Activated CD8-positive, alpha-beta memory T cell treated with anti-CD3 and anti-CD28 coated beads for 36 hours (primary cell): ENCODE results near the gene COA1. TPM values are rescaled to one million over a fixed set of nuclear protein-coding genes. Genes with fewer than 3 reads are reported as not detected.

ENCODE experiments used
- CTCF ChIA-PET: fragments of 350-600 bp; sonication (Branson Sonifier 250); formaldehyde crosslinking; loops from one replicate; lab custom pipeline; 2021; ENCODE audit warnings: antibody characterized with exemption; lab: Charles Lee
- POLR2A ChIA-PET: fragments of 350-600 bp; sonication (Branson Sonifier 250); formaldehyde crosslinking; loops from one replicate; lab custom pipeline; 2021; ENCODE audit warnings: antibody characterized with exemption; lab: Charles Lee
- total RNA-seq, 2 experiments: library from RNA; stranded (reverse); gene quantifications; one replicate each; pipeline ENCODE4 v1.2.3, GENCODE V29; 2021

Gene COA1
- total RNA-seq, 2 experiments from 2014 or later: 82.9 to 85.6 TPM

GRCh38 chr7:43650457-43651052, 78.8 kb downstream of the COA1 start:
- ChIA-PET POLR2A (interaction anchor here (0.7 to 1.9 kb wide), 8 partner anchors 9 to 68 kb away, joined by 3 to 14 read pairs (median 4); partner anchors contain the start of gene STK17A), CTCF (interaction anchor here (1.5 to 7.1 kb wide), 3 partner anchors 30 to 67 kb away, joined by 5 to 63 read pairs (median 33); partner anchors contain the start of gene STK17A)

- CTCF ChIA-PET: interaction anchor here (1.5 to 7.1 kb wide), 4 partner anchors 10 to 67 kb away, joined by 5 to 63 read pairs (median 22); partner anchors contain the start of gene STK17A
- POLR2A ChIA-PET: interaction anchor here (0.6 to 1.9 kb wide), 8 partner anchors 9 to 67 kb away, joined by 3 to 14 read pairs (median 5); partner anchors contain the start of gene STK17A
Observed at GRCh38 chr7:43649755-43650274, 79.5 kb downstream of the COA1 start.

- CTCF ChIA-PET: interaction anchor here (0.6 to 7.1 kb wide), 14 partner anchors 9 to 66 kb away, joined by 3 to 63 read pairs (median 4); partner anchors contain the start of gene STK17A
- POLR2A ChIA-PET: interaction anchor here (0.7 to 1.8 kb wide), 13 partner anchors 10 to 77 kb away, joined by 3 to 15 read pairs (median 4); partner anchors contain the start of gene STK17A
Observed at GRCh38 chr7:43648473-43649406, 80.6 kb downstream of the COA1 start.

GRCh38 chr7:43647673-43648472, 81.5 kb downstream of the COA1 start:
- ChIA-PET CTCF (interaction anchor here (0.8 to 7.1 kb wide), 12 partner anchors 8 to 65 kb away, joined by 3 to 63 read pairs (median 4); partner anchors contain the start of gene STK17A), POLR2A (interaction anchor here (0.7 to 1.9 kb wide), 12 partner anchors 9 to 76 kb away, joined by 3 to 15 read pairs (median 4); partner anchors contain the start of gene STK17A)

GRCh38 chr7:43647339-43647672, 82.0 kb downstream of the COA1 start:
- CTCF ChIA-PET: interaction anchor here (0.8 to 7.1 kb wide), 9 partner anchors 8 to 64 kb away, joined by 3 to 63 read pairs (median 4); partner anchors contain the start of gene STK17A
- POLR2A ChIA-PET: interaction anchor here (0.9 to 1.9 kb wide), 5 partner anchors 8 to 64 kb away, joined by 4 to 11 read pairs (median 4); partner anchors contain the start of gene STK17A

GRCh38 chr7:43646603-43647338, 82.6 kb downstream of the COA1 start:
- POLR2A ChIA-PET: interaction anchor here (1.9 kb wide), 1 partner anchor 64 kb away, joined by 7 read pairs; the partner anchor contains the start of gene STK17A
- CTCF ChIA-PET: interaction anchor here (1.3 to 7.1 kb wide), 4 partner anchors 42 to 64 kb away, joined by 4 to 63 read pairs (median 18); partner anchors contain the start of gene STK17A

GRCh38 chr7:43645699-43646226, 83.6 kb downstream of the COA1 start:
- CTCF ChIA-PET: interaction anchor here (1.3 to 7.1 kb wide), 4 partner anchors 43 to 84 kb away, joined by 4 to 63 read pairs (median 19); partner anchors contain the start of genes COA1 and STK17A
- POLR2A ChIA-PET: interaction anchor here (0.8 to 1.9 kb wide), 2 partner anchors 63 kb away, joined by 3 to 7 read pairs; partner anchors contain the start of gene STK17A

- ChIA-PET CTCF (interaction anchor here (1.9 kb wide), 1 partner anchor 61 kb away, joined by 11 read pairs; the partner anchor contains the start of gene STK17A), POLR2A (no interaction called here)
Observed at GRCh38 chr7:43643846-43644245, 85.5 kb downstream of the COA1 start.

GRCh38 chr7:43642897-43643630, 86.3 kb downstream of the COA1 start:
- ChIA-PET CTCF (interaction anchor here (1.9 kb wide), 1 partner anchor 60 kb away, joined by 11 read pairs; the partner anchor contains the start of gene STK17A), POLR2A (interaction anchor here (0.8 kb wide), 1 partner anchor 60 kb away, joined by 3 read pairs; the partner anchor contains the start of gene STK17A)

- ChIA-PET CTCF (interaction anchor here (1.3 to 2.5 kb wide), 3 partner anchors 8 to 59 kb away, joined by 4 to 12 read pairs (median 11); partner anchors contain the start of gene STK17A), POLR2A (interaction anchor here (1.1 to 1.2 kb wide), 2 partner anchors 9 to 58 kb away, joined by 3 read pairs; partner anchors contain the start of gene STK17A)
Observed at GRCh38 chr7:43640679-43641078, 88.6 kb downstream of the COA1 start.

GRCh38 chr7:43639858-43640491, 89.3 kb downstream of the COA1 start:
- ChIA-PET CTCF (interaction anchor here (1.3 to 2.5 kb wide), 3 partner anchors 9 to 60 kb away, joined by 4 to 12 read pairs (median 11); partner anchors contain the start of gene STK17A), POLR2A (interaction anchor here (1.1 to 1.5 kb wide), 3 partner anchors 8 to 57 kb away, joined by 3 to 4 read pairs (median 3); partner anchors contain the start of gene STK17A)

GRCh38 chr7:43637114-43637806, 92.1 kb downstream of the COA1 start:
- ChIA-PET CTCF (interaction anchor here (1.0 to 1.8 kb wide), 3 partner anchors 11 to 55 kb away, joined by 4 to 6 read pairs (median 6); partner anchors contain the start of gene STK17A), POLR2A (interaction anchor here (1.2 kb wide), 1 partner anchor 55 kb away, joined by 3 read pairs; the partner anchor contains the start of gene STK17A)

- CTCF ChIA-PET: interaction anchor here (1.8 kb wide), 1 partner anchor 53 kb away, joined by 6 read pairs; the partner anchor contains the start of gene STK17A
- POLR2A ChIA-PET: no interaction called here
Observed at GRCh38 chr7:43636093-43636492, 93.2 kb downstream of the COA1 start.

- ChIA-PET CTCF (interaction anchor here (1.2 to 1.8 kb wide), 2 partner anchors 49 to 51 kb away, joined by 4 to 5 read pairs; partner anchors contain the start of gene STK17A), POLR2A (no interaction called here)
Observed at GRCh38 chr7:43634384-43634783, 94.9 kb downstream of the COA1 start.
